Adrenal gland (tissue), 5 donors: ENCODE results near the gene PRKAR1B.

ENCODE experiments used
- CTCF ChIP-seq, 6 experiments: fragments of 450-650 bp in 4 of 6; fragments of 200-600 bp in 2 of 6; sonication (generic) in 1 of 6; IDR thresholded peaks; 1 replicate in 5 of 6; 2 replicates in 1 of 6; pipeline versions ENCODE4 v1.5.1 to v1.8.0; 2016 to 2021; ENCODE audit warnings: antibody characterized with exemption in 6 of 6, mild to moderate bottlenecking in 2 of 6, moderate library complexity in 1 of 6
- POLR2A ChIP-seq, 2 donors: fragments of 450-650 bp; IDR thresholded peaks; one replicate each; pipeline ENCODE4 v1.6.1; 2017; ENCODE audit warnings: antibody characterized with exemption in 2 of 2, mild to moderate bottlenecking in 2 of 2, moderate library complexity in 1 of 2
- donor health status: DM: no; HTN: no; CAD: no.

- no peak for TF ChIP-seq CTCF (IDR thresholded peaks at IDR 0.05)
- TF ChIP-seq POLR2A (IDR thresholded peaks at IDR 0.05): no peak
These were observed 2.8 kb downstream of the PRKAR1B start for GRCh38 chr7:724298-724697.
